Ovary (tissue), 9 donors: ENCODE results near the gene RORB. TPM values are rescaled to one million over a fixed set of nuclear protein-coding genes. Genes with fewer than 3 reads are reported as not detected.

Experiments used
- DNase-seq, 5 donors: peaks; one replicate each; pipeline ENCODE4 v3.0.0-alpha.2; 2019 to 2020
- H3K27ac ChIP-seq, 2 donors: fragments of 200-600 bp; one replicate each; pipeline versions ENCODE4 v1.5.1 to v1.8.0; 2019 to 2022
- H3K27me3 ChIP-seq: fragments of 200-600 bp; one replicate; pipeline ENCODE4 v1.8.0; 2022
- H3K36me3 ChIP-seq: fragments of 200-600 bp; sonication (generic); one replicate; pipeline ENCODE4 v1.5.1; 2019
- H3K4me1 ChIP-seq: one replicate; pipeline ENCODE4 v1.8.1; 2013; ENCODE audit warnings: mild to moderate bottlenecking, moderate library complexity; ENCODE audit not compliant: insufficient read depth
- H3K4me3 ChIP-seq: fragments of 200-600 bp; sonication (generic); one replicate; pipeline ENCODE4 v1.5.1; 2017
- H3K9me3 ChIP-seq, 2 donors: fragments of 200-600 bp in 1 of 2; sonication (generic) in 1 of 2; one replicate each; pipeline versions ENCODE4 v1.5.1 to v1.8.1; 2013 to 2019; ENCODE audit warnings: mild to moderate bottlenecking in 1 of 2, moderate library complexity in 1 of 2
- CTCF ChIP-seq, 3 donors: fragments of 450-650 bp in 2 of 3; fragments of 200-600 bp in 1 of 3; IDR thresholded peaks; one replicate each; pipeline versions ENCODE4 v1.5.1 to v1.8.0; 2016 to 2022; ENCODE audit warnings: antibody characterized with exemption in 3 of 3, mild to moderate bottlenecking in 1 of 3
- EP300 ChIP-seq: sonication (generic); formaldehyde crosslinking; IDR thresholded peaks from one replicate; pipeline ENCODE4 v1.6.1; 2017; ENCODE audit warnings: antibody characterized with exemption
- POLR2A ChIP-seq: fragments of 450-650 bp; IDR thresholded peaks from one replicate; pipeline ENCODE4 v1.6.1; 2017; ENCODE audit warnings: antibody characterized with exemption, mild to moderate bottlenecking, moderate library complexity
- WGBS, 3 donors: extraction: QIAGEN DNeasy Blood & Tissue Kit in 1 of 3; methylation state at CpG; one replicate each; pipeline versions ENCODE4 v1.1.5 to v1.1.7; 2013 to 2017; 5-methylcytosine and 5-hydroxymethylcytosine counted together
- intact Hi-C, 4 donors: fragments of 100-400 bp; cut with DNase I; formaldehyde crosslinking; loops; one replicate each; pipeline versions ENCODE4 v1.11.0 to v1.15.1; 2022 to 2023
- polyA plus RNA-seq, 2 donors: library from polyadenylated mRNA; stranded (reverse); fragments of 200-250 nt in 1 of 2; fragments of 350-450 nt in 1 of 2; fragmentation: Illumina TruSeq in 1 of 2; extraction: RNeasy Lipid Tissue Mini Kit (QIAGEN cat#74804) in 1 of 2; gene quantifications; one replicate each; pipeline ENCODE4 v1.2.3, GENCODE V29; 2013 to 2014
- total RNA-seq, 7 donors: library from RNA; depleted of rRNA in 2 of 7; stranded (reverse); fragments of >200 nt in 2 of 7; fragmentation: NEBNext Ultra II Directional in 3 of 7; extraction: Animal tissue kit (Norgen Biotek cat#: 25700) in 3 of 7; gene quantifications; one replicate each; pipeline versions ENCODE4 v1.1.0 to v1.2.4, GENCODE V29; 2016 to 2023
- donor health status: DM: no; HTN: no; CAD: no; lungs with moderate emphysema.
- donor health status: DM: no; HTN: no; CAD: no.
- donor health status: Bipolar disorder and iron deficiency.
- donor health status: DM: yes; HTN: yes; CAD: no.
- donor health status: DM: no; HTN: no; CAD: no.
- donor health status: DM: yes; HTN: yes; CAD: no.

The RORB gene
- total and polyA plus RNA-seq, 9 donors = 0.08 to 1.0 (median 0.53) TPM

GRCh38 chr9:74666625-74667316, 169.6 kb downstream of the RORB start:
- Histone ChIP-seq H3K36me3 (no peaks in the 10 kb centered on the region), H3K9me3 (no peaks in the 10 kb centered on the region), H3K27ac (no peak overlapping the region), H3K4me1 (no peaks in the 10 kb centered on the region), H3K27me3 (no peaks in the 10 kb centered on the region), H3K4me3 (no peak overlapping the region)
- intact Hi-C loops = no loop called here
- no peak for DNase-seq
- 32 to 50% (median 35%) methylated on average over 4 of the region's 4 CpGs for WGBS, 3 donors
- TF ChIP-seq POLR2A = no peak
- TF ChIP-seq CTCF (IDR thresholded peaks at IDR 0.05) = no peak
- no peak for TF ChIP-seq EP300

GRCh38 chr9:74672237-74672636, 175.1 kb downstream of the RORB start:
- no peaks in the 10 kb centered on the region for H3K4me1 ChIP-seq
- H3K9me3 ChIP-seq = no peaks in the 10 kb centered on the region
- H3K36me3 ChIP-seq = no peaks in the 10 kb centered on the region
- intact Hi-C loops = no loop called here
- TF ChIP-seq POLR2A = no peak
- no peak for TF ChIP-seq EP300
- no peak for TF ChIP-seq CTCF (IDR thresholded peaks at IDR 0.05)
- H3K27me3 ChIP-seq = no peaks in the 10 kb centered on the region
- WGBS, 3 donors = 77 to 85% (median 79%) methylated on average over 2 of the region's 2 CpGs
- H3K4me3 ChIP-seq = no peak overlapping the region
- H3K27ac ChIP-seq = no peak overlapping the region
- no peak for DNase-seq

GRCh38 chr9:74674077-74674476, 176.9 kb downstream of the RORB start:
- H3K27ac ChIP-seq = no peak overlapping the region
- 85 to 87% (median 87%) methylated on average over 6 of the region's 6 CpGs for WGBS, 3 donors
- no peak for DNase-seq
- no peaks in the 10 kb centered on the region for H3K27me3 ChIP-seq
- intact Hi-C loops = no loop called here
- no peaks in the 10 kb centered on the region for H3K9me3 ChIP-seq
- H3K4me1 ChIP-seq = no peaks in the 10 kb centered on the region
- TF ChIP-seq CTCF (IDR thresholded peaks at IDR 0.05) = no peak
- TF ChIP-seq EP300 = no peak
- no peak for TF ChIP-seq POLR2A
- H3K36me3 ChIP-seq = no peaks in the 10 kb centered on the region
- no peak overlapping the region for H3K4me3 ChIP-seq

GRCh38 chr9:74681906-74682305, 184.8 kb downstream of the RORB start:
- DNase-seq = no peak

More at GRCh38 chr9:74681906-74682305, 184.8 kb downstream of the RORB start:
- TF ChIP-seq CTCF (IDR thresholded peaks at IDR 0.05) (no peak), POLR2A (no peak), EP300 (no peak)
- 4 to 7% (median 4%) methylated on average over 3 of the region's 3 CpGs for WGBS, 3 donors
- intact Hi-C loops = no loop called here
- Histone ChIP-seq H3K4me1 (no peaks in the 10 kb centered on the region), H3K4me3 (no peak overlapping the region), H3K27me3 (no peaks in the 10 kb centered on the region), H3K27ac (no peak overlapping the region), H3K36me3 (no peaks in the 10 kb centered on the region), H3K9me3 (no peaks in the 10 kb centered on the region)
